HL-60 (cell line): ENCODE measurements around the gene GPAM.

Experiments
- DNase-seq, 2 experiments: peaks; one replicate each; pipeline ENCODE4 v3.0.0-alpha.2; 2010 to 2020; ENCODE audit warnings: low read depth in 1 of 2, low spot score in 1 of 2
- H3K27ac ChIP-seq: fragments of 250-450 bp; sonication (Bioruptor Pico); replicated peaks from 2 replicates; pipeline ENCODE4 v1.5.1; 2020; ENCODE audit warnings: mild to moderate bottlenecking, moderate library complexity
- H3K27me3 ChIP-seq: fragments of 250-450 bp; sonication (Bioruptor Pico); 2 replicates; pipeline ENCODE4 v1.5.1; 2021; ENCODE audit warnings: mild to moderate bottlenecking, moderate library complexity; ENCODE audit not compliant: insufficient read depth, poor library complexity, severe bottlenecking
- H3K4me3 ChIP-seq: replicated peaks from 2 replicates; pipeline ENCODE4 v1.5.1; 2011; ENCODE audit warnings: mild to moderate bottlenecking, control low read depth, low read length; ENCODE audit not compliant: insufficient read depth
- CTCF ChIP-seq: IDR thresholded peaks from one replicate; pipeline ENCODE4 v1.5.1; 2011; ENCODE audit warnings: low read length, control low read depth, inconsistent platforms; ENCODE audit not compliant: insufficient read depth
- GABPA ChIP-seq: IDR thresholded peaks from 2 replicates; pipeline ENCODE4 v1.6.1; 2012; ENCODE audit warnings: low read depth
- POLR2AphosphoS5 ChIP-seq: IDR thresholded peaks from 2 replicates; pipeline ENCODE4 v1.6.1; 2012; ENCODE audit warnings: low read depth
- REST ChIP-seq: IDR thresholded peaks from 2 replicates; pipeline ENCODE4 v1.6.1; 2012; ENCODE audit warnings: low read depth; ENCODE audit not compliant: insufficient replicate concordance
- SPI1 ChIP-seq: IDR thresholded peaks from 2 replicates; pipeline ENCODE4 v1.6.1; 2012; ENCODE audit warnings: low read depth, mild to moderate bottlenecking, borderline replicate concordance

GPAM gene

GRCh38 chr10:112216966-112217365 lies 33.4 kb upstream of the GPAM start:
- Histone ChIP-seq H3K27me3 (peaks cover 14% of the 10 kb centered on the region), H3K27ac (no peak overlapping the region), H3K4me3 (no peak overlapping the region)
- no peak for DNase-seq
- TF ChIP-seq SPI1 (no peak), CTCF (no peak), REST (no peak), POLR2AphosphoS5 (no peak), GABPA (no peak)

GRCh38 chr10:112216151-112216550 lies 32.6 kb upstream of the GPAM start:
- Histone ChIP-seq H3K27me3 (peaks cover 17% of the 10 kb centered on the region), H3K27ac (no peak overlapping the region), H3K4me3 (no peak overlapping the region)
- TF ChIP-seq SPI1 (no peak), REST (no peak), POLR2AphosphoS5 (no peak), GABPA (no peak), CTCF (no peak)
- DNase-seq = no peak

GRCh38 chr10:112215342-112215774 lies 31.8 kb upstream of the GPAM start:
- Histone ChIP-seq H3K27ac (no peak overlapping the region), H3K4me3 (no peak overlapping the region), H3K27me3 (peaks cover 17% of the 10 kb centered on the region)
- no peak for TF ChIP-seq GABPA
- no peak for TF ChIP-seq POLR2AphosphoS5
- no peak for TF ChIP-seq SPI1
- TF ChIP-seq REST = no peak
- no peak for TF ChIP-seq CTCF
- no peak for DNase-seq
